ENCODE results near the gene HOXD4.

The HOXD4 gene

GRCh38 chr2:176158855-176159662, 7.7 kb downstream of the HOXD4 start:
- DNase-seq: no peak

GRCh38 chr2:176159663-176160250, 8.4 kb downstream of the HOXD4 start:
- no peak for DNase-seq

GRCh38 chr2:176160251-176160985, 9.1 kb downstream of the HOXD4 start:
- DNase-seq: no peak

GRCh38 chr2:176160986-176161824, 9.9 kb downstream of the HOXD4 start:
- no peak for DNase-seq

GRCh38 chr2:176161825-176162626, 10.7 kb downstream of the HOXD4 start:
- DNase-seq: no peak

GRCh38 chr2:176162911-176163671, 11.7 kb downstream of the HOXD4 start:
- DNase-seq: no peak

GRCh38 chr2:176163672-176164056, 12.3 kb downstream of the HOXD4 start:
- DNase-seq: no peak

GRCh38 chr2:176164201-176164600, 12.9 kb downstream of the HOXD4 start:
- DNase-seq: no peak

GRCh38 chr2:176164611-176165369, 13.4 kb downstream of the HOXD4 start:
- DNase-seq: no peak

GRCh38 chr2:176165370-176166050, 14.2 kb downstream of the HOXD4 start:
- no peak for DNase-seq

- DNase-seq: no peak
These were observed 14.9 kb downstream of the HOXD4 start for GRCh38 chr2:176166272-176166671.

GRCh38 chr2:176167398-176167797, 16.0 kb downstream of the HOXD4 start:
- DNase-seq: no peak

- DNase-seq: no peak
These were observed 17.8 kb downstream of the HOXD4 start for GRCh38 chr2:176169181-176169580.

GRCh38 chr2:176169711-176170110, 18.4 kb downstream of the HOXD4 start:
- no peak for DNase-seq

- DNase-seq: no peak
These were observed 19.4 kb downstream of the HOXD4 start for GRCh38 chr2:176170602-176171305.

- no peak for DNase-seq
These were observed 20.1 kb downstream of the HOXD4 start for GRCh38 chr2:176171351-176172006.

GRCh38 chr2:176172007-176172894, 20.9 kb downstream of the HOXD4 start:
- no peak for DNase-seq
